Activated T-cell treated with anti-CD3 and anti-CD28 coated beads for 24 hours (primary cell): ENCODE results near the gene HDAC10.

Experiments used
- DNase-seq: peaks from one replicate; pipeline ENCODE4 v3.0.0-alpha.2; 2020; ENCODE audit warnings: low read depth

The HDAC10 gene, protein sequence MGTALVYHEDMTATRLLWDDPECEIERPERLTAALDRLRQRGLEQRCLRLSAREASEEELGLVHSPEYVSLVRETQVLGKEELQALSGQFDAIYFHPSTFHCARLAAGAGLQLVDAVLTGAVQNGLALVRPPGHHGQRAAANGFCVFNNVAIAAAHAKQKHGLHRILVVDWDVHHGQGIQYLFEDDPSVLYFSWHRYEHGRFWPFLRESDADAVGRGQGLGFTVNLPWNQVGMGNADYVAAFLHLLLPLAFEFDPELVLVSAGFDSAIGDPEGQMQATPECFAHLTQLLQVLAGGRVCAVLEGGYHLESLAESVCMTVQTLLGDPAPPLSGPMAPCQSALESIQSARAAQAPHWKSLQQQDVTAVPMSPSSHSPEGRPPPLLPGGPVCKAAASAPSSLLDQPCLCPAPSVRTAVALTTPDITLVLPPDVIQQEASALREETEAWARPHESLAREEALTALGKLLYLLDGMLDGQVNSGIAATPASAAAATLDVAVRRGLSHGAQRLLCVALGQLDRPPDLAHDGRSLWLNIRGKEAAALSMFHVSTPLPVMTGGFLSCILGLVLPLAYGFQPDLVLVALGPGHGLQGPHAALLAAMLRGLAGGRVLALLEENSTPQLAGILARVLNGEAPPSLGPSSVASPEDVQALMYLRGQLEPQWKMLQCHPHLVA

DNA sequence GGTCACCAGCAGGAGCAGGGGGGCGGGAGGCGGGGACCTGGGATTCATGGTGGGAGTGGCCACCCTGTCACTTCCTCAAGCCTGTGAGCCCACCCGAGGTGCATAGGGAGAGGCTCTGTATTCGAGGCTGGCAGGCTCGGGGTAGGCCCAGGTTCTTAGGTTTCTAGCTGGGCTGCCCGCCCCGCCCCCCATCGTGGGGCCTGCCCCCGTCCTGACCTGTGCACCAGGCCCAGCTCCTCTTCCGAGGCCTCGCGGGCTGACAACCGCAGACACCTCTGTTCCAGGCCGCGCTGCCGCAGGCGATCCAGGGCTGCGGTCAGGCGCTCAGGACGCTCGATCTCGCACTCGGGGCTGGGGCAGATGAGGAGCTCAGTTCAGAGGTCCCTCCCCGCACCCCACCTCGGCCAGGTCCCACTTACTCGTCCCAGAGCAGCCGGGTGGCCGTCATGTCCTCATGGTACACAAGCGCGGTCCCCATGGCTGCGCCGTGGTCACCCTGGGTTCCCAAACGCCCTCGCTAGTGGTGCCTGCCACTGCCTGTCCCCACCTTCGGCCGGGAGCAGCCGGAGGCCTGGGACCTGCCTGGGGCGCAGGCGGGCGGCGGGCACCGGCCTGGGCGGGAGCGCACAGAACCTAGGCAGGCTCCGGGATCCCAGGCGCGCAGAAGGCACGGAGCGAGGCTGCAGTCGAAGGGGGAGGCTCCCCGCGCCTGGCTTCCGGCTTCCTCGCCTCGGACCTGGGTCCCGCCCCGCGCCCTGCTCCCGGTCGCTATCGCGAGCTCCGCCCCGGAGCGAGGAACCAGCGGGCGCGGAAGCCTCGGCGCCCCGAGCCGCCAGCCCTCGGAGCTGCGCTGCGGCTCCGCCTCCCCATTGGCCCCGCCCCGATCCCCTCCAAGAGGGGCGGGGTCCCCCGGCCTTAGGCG, at the start of gene HDAC10:
HDAC10 (minus strand) TSS at position 711 of the 922 bp plus-strand sequence; CDS start at position 478, 233 bp downstream.
- DNase-seq = peak; percentile 74

DNA sequence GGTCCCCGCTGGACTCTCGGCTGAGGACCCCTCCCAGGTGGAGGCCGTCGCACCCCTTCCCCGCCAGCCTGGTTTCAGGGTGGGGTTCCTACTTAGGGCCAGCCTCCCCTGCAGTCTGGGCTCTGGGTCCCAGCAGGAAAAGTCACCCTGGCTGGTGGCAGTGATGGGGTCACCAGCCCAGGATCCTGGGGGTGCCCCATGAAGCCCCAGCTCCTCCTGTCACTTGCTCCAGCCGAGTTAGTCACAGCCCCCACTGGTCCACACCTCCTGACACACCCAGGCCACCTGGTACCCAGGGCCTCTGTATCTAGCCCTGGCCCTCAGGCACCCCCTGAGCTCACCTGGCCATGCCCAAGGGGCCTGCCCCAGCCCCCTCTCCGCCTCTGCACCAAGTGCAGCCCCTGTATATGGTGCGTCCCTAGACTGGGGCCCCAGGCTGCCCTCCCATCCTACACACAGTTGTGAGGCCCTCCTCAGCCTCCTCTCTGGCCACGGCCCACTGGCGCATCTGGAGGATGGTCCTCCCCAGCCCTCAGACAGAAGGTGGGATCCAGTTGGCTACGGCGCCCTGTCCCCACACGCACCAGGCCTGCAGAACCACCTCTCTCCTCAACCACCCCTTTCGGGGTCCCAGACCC, 49.7 kb upstream of the HDAC10 start:
- no peak for DNase-seq

DNA sequence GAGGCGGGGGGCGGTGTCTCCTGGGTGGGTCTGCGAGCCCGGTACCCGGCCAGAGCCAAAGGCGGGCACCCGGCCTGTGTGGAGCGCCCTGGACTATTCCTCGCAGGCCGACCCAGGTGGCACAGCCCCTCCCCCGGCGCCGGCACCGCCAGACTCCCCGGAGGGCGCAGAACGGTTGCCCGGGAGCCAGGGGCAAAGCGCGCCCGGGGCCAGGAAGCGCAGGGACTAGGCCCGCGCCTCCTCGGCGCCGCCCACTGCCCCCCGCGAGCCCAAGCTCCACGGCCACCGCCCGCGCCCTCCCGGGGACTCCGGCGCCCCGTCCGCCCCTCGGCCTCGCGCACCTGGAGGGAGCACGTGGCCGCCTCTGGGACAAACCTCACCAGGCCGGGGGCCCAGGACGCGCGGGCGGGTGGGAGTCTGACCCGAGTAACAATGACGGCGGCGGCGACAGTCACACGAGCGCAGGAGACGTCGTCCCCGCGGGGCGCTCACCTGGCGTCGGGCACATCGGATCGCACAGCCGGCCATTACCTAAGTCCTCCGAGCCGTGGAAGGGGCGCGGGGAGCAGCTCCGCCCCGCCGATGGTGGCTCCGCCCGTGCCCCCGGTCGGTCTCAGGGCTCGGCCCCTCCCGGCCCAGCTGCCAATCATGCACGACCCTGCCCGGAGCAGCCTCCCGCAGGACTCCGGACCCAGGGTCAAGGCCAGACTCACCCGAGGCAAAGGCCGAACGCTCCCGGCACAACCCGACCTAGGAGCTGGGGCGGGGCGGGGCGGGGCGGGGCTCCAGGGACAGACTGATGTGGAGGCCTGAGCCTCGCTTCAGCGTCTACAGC, 48.9 kb upstream of the HDAC10 start:
- DNase-seq = no peak

DNA sequence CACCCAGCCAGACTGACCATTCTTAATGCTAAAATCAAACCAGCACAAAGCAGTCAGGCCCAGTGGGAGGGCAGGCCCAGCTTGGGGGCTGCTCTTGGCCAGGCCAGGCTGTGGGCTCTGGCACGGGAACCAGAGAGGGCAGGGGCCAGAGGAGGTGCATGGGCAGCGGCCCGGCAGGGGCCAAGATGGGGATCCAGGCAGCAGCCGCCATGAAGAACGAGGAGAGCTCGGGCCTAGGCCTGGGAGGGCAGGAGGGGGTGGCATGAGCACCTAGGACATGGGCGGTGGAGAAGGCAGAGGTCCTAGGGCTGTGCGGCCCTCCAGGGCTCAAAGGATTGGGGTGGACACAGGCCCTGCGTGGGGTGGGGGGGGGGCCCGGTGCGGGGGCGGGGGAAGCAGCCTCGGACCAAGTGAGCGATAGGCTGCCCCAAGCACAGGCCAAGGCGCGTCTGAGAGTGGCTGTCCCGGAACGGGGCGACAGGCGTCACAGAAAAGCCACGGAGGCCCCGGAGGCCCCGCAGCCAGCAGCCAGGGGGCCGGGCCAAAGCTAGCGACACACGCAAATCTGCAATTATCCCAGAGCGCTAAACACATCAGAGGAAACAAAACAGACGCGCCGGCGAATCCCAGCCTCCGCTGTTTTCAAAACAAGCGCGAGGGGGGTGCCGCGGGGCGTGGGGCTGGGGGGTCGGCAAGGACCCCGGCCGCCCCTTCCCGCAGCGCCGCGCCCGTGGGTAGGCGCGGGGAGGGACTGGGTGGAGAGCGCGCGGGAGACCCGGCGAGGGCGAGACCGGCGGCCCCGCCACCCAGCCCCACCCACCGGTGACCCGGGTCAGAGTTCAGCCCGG, 48.1 kb upstream of the HDAC10 start:
- DNase-seq = no peak

DNA sequence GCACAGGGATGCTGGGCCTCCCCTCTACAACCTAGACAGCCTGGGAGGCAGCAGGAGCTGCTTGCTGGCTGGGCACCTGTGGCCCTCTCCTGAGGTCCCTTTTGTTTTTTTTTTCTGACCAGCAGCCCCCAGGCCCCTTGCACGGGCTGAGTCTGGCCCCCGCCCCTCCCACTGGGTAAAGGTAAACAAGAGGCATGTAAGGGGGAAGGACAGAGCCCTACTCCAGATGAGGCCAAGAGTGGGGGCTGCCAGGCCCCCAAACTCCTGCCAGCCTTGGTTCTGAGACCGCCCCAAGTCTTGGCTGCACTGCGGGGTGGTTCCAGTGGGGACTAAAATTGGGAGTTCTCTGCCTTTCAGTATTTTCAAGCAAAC, 47.2 kb upstream of the HDAC10 start:
- no peak for DNase-seq

DNA sequence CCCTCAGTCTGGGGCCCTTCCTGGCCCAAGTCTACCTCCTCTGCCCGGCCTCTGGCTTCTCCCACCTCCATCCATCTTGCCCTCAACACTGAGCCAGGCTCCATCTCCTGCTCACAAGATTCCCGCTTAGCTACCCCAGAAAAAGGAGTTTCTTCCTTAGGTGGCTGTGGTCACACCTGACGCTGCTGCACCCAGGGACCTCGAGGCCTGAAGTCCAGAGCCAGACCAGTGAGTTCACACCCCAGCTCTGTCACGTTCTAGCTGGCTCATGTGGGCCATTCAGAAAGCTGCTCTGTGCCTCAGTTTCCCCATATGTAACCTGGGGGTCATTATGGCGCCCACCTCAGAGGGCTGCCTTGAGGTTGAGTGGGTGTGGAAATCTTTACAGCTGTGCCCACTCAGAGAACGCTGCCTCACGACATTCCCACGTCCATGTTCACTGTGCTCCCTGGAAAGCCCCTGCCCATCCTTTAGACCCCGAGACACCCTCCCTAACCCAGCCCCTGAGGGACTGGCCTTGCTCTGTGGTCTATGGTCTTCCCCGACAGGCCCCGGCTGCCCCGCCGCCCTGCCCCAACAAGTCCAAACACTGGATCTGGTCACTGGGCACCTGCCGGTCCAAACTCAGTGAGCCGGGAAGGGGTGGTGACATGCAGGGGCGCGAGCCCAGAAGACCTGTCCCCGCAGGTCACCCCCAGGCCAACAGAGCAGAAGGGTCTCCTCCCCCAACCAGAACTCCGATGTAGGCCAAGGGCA, 46.6 kb upstream of the HDAC10 start:
- DNase-seq = no peak

DNA sequence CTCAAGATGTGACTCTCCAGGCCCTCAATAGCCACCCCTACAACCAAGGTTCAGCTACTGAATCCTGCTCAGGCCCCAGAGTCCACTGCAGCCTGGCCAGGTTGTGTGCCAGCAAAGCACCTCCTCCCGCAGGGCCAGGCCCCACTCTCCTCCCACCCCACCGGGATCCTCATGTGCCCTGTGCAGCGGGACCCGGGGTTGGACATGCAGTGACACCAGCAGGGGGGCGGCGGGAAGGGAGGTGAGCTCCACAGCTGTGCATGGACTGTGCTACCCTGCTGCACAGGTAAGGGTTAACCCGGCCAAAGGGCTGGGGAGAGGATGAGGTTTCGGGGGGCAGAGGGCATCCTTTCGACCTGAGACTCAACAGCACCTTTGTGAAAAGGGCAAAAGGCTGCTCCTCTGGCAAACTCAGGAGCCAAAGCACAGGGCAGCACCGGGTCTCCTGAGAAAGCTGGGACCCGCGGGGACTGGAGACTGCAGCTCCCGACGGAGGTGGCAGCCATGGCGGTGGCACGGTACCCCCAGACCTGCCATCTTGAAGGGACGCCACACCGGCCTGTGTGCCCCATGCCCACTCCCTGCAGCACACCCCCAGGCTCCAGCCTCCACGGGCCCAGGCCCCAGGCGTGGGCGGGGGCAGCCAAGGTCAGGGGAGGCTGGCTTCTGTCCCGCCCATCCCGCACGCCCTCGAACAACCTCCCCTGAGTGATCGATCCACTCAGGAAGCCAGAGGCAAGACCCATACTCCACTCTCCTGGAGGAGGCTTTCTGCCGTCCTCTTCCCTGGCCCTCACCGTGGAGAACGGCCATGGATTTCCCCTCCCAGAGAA, 45.8 kb upstream of the HDAC10 start:
- DNase-seq = no peak

DNA sequence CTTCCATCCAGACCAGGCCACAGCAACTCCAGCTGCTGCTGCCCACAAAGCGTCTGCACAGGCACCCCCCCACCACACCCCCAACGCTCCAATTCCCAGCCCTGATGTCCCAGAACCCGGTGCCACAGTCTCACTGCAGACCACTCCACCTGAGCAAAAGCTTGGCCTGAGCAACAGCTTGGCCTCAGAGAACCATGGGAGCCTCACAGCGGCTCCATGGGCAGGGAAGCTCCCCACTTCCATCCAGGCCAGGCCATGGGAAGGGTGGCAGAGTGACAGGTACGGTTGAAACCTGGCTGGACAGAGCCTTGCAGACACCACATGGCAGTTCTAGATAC, 43.2 kb upstream of the HDAC10 start:
- no peak for DNase-seq

DNA sequence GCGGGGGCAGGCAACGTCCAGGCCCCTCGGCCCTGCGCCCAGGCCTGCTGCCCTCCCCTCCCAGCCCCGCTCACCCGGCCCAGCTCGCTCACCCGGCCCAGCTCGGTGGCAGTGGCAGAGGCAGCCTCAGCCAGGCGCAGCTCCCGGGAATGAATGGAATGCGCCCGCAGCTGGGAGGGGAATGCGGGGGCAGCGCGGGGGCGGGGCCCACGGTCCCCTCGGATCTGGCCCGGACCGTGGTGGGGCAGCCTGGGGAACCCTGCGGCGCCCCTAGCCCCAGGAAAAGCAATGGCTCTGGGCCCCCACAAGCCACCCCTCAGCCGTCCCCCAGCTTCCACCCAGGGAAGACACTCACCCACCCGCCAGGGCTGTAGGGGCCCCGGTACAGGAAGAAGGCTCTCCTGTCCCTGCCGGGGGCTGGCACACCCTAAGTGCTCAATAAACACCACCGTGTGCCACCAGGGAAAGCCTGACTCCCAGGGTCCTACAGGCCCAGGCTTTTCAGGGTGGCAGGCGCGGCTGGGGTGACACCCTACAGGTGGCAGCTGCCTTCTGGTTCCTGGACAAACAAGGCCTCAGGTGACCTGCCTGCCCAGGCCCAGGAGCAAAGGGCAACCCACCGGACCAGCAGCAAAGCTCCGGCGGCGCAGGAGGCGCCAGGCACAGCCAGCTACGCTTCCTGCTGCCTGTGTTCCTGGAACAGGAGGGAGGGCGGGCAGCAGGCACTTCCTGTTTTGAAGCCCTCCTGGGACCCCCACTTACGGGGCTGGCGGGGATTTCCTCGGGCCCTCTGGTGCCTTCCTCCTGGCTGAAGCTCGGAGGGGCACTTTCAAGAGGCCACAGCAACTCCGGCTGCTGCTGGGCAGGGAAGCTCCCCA, 42.6 kb upstream of the HDAC10 start:
- no peak for DNase-seq

DNA sequence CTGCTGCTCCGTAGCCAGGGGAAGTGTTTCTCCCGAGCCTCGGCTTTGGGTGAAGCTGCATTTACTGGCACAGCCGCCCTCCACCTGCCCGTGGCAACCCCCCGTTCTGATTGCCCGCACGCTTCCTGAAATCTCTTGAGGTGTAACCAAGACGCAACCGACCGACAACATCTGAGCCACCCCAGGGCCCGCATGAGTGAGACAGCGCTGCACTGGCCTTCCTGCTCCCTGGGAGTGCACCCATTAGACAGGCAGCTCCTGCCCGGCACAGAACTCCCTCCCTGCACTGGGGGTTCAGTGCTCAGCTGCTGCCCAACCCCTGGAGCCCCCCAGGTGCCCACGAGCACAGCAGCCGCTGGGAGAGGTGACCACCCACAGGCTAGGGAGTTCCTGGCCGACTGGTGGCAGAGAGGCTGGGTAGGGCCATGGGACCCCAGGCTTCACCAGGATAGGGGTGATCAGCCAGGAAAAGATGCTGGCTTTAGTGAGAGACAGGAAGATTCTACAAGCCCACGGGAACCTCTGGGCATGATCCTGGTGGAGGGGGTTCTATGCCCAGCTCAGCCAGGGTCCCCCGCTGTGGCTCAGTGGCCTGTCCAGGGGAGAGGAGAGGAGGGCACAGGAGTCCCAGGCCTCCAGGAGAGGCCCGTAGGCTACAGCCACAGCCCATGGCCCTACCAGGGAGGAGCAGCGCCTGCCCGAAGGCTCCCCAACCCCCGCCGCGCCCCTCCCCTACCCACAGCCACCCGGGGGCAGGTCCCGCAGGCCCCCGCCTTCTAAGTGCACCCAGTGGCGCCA, 41.8 kb upstream of the HDAC10 start:
- DNase-seq = no peak

DNA sequence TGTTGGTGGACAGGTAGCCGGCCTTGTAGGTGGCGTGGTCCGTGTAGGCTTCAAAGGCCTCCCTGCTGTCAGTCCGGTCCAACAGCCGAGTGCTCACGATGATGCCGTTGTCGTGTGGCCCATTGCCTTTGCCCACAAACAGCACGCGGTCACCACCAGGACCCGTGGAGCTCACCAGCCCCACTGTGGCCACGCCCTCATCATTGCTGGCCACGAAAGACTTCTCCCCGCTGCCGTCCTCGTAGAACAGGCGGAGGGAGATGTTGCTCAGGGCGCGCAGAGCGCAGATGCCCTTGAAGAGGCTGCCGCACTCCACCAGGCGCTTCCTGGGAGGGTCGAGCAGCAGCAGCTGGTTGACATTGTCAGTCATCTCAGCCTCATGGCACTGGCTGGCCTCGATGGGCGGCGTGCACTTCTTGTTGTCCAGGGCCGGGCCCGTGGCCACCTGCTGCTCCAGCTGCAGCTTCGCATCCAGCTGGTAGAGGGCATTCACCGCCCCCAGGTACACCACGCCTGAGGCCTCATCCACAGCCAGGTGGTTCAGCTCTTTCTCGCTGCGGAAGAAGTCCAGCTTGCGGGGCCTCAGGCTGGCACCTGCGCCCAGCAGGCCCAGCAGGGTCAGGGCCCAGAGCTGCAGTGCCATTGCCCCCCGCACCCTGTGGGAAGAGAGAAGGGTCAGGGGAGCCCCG, 39.0 kb upstream of the HDAC10 start:
- DNase-seq = no peak

DNA sequence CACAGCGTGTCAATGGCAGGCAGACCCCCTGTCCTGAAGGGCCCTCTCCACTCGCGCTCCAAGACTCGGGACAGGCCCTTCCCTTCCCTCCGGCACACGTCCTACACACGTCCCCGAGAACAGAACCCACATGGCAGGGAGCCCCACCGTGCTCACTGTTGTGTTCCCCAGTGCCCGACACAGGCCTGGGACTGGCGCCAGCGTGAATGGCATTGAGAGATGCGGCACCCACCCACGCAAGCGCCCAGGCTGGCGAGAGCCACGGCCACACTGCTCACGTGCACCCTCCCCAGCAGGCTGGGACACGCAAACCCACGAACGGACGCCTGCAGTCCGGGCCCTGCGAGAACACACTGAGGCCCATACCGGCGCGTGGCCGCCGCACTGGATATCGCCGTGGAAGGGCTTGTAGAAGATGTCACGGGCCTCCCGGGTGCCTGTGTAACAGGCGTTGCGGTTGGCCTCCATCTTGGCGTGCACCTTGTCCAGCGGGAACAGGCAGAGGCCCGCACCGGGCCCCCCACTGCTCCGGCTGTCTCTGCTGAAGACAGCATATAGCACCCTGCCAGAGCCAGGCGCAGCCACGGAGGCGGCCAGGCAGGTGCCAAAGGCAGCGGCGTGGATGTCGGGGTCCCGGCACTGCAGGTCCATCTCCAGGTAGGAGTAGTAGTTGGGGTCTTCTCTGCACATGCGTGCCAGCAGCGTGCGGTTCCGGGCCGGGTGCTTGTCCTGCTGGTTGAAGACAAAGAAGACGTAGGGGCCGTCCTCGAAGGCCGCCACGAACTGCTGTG, 38.3 kb upstream of the HDAC10 start:
- no peak for DNase-seq

DNA sequence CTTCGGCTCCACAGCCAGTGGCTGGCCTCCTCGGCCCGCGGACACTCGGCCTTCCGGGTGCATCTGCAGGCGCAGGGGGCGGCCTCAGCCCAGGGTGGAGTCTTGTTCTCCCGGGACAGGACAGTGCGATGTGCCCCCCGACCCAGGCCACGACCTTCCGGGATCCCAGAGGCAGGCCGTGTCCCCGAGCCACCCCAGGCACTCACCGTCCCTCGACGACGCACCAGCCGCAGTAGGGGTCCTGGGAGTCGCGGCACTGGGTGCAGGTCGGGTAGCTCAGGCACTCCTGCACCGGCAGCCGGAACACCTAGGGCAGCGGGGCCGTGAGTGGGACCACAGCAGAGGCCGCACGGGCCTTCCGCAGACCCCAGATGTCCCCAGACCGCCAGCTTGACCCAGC, 36.7 kb upstream of the HDAC10 start:
- DNase-seq = no peak

DNA sequence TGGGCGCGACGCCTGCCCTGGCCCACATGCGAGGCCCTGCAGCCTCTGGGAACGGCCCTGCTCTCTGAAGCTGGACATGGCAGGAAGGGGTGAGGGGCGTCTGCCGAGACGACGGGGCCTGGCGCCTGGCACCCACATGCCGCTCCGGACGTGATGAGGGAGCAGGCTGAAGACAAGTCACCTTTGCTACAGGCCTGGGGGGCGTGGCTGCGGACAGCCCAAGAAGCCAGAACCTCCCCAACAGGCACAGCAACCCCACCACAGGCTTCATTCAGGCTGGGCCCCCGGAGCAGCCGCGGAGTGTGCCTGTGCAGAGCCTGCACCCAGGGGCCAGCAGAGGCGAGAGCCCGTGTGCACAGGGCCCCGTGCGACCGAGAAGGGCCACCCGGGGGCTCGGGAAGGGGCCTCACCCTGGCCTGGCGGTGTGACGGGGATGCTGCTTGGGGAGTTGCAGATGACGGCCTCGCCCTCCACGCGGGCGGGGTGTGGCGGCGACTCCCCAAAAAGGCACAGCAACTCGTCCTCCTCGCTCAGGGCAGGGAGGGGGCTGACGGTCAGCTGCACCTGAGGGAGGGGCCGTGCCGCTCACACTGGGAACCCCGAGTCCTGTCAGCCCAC, 35.7 kb upstream of the HDAC10 start:
- no peak for DNase-seq

DNA sequence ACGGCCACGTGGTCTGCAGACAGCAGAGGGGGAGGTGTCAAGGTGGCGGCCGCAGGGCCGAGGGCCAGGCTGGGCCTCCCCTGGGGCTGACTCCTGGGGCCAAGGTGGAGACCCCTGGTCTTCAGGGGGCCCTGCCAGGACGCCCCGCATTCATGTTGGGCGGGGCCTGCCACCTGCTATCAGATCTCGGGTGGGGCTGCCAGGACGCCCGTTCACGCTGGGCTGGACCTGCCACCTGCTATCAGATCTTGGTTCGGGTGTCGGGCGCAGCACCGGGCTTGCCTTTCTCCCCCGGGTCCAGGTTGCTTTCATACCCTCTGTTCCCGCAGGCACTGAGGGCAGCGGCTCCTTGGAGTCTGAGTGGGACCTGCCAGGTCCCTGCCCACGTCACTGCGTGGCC, 35.2 kb upstream of the HDAC10 start:
- no peak for DNase-seq
